Activated naive CD8-positive, alpha-beta T cell treated with anti-CD3 and anti-CD28 coated beads, Interleukin-2, amount 10 ng/mL, durations not matched to agents 7 days and 5 days (primary cell): ENCODE measurements around the gene CLEC4M. TPM values are rescaled to one million over a fixed set of nuclear protein-coding genes. Genes with fewer than 3 reads are reported as not detected.

Experiments used
- ATAC-seq: fragments of 150-1000 bp; cut with Tn5 transposase; one replicate; pipeline ENCODE4 v1.10.0; 2021; ENCODE audit warnings: low read depth, moderate library complexity
- POLR2A ChIA-PET: fragments of 350-600 bp; sonication (Branson Sonifier 250); formaldehyde crosslinking; loops from one replicate; lab custom pipeline; 2021; ENCODE audit warnings: antibody characterized with exemption; lab: Charles Lee
- DNase-seq: peaks from one replicate; pipeline ENCODE4 v3.0.0; 2021
- H3K27ac Mint-ChIP-seq: one replicate; pipeline ENCODE4 v1.8.0; 2022; ENCODE audit warnings: mild to moderate bottlenecking, mixed read lengths
- H3K27me3 Mint-ChIP-seq: one replicate; pipeline ENCODE4 v1.8.0; 2022; ENCODE audit warnings: mild to moderate bottlenecking, moderate library complexity, mixed read lengths
- H3K36me3 Mint-ChIP-seq: one replicate; pipeline ENCODE4 v1.8.0; 2021; ENCODE audit warnings: mild to moderate bottlenecking, mixed read lengths
- H3K4me1 Mint-ChIP-seq: one replicate; pipeline ENCODE4 v1.8.0; 2021; ENCODE audit warnings: mixed read lengths
- H3K4me3 Mint-ChIP-seq: one replicate; pipeline ENCODE4 v1.8.0; 2022; ENCODE audit warnings: mild to moderate bottlenecking, moderate library complexity, mixed read lengths
- H3K9me3 Mint-ChIP-seq: one replicate; pipeline ENCODE4 v1.8.0; 2021; ENCODE audit warnings: mixed read lengths
- total RNA-seq, 2 experiments: library from RNA; stranded (reverse); gene quantifications; one replicate each; pipeline ENCODE4 v1.2.3, GENCODE V29; 2021

The CLEC4M gene
- total RNA-seq, 2 experiments from 2014 or later = not detected

- POLR2A ChIA-PET = no interaction called here
- ATAC-seq (no peak), DNase-seq (no peak)
- Mint-ChIP-seq H3K27me3 (peaks cover 37% of the 10 kb centered on the region), H3K4me1 (no peaks in the 10 kb centered on the region), H3K27ac (no peak overlapping the region), H3K9me3 (no peaks in the 10 kb centered on the region), H3K36me3 (no peaks in the 10 kb centered on the region), H3K4me3 (no peak overlapping the region)
These were observed 29.7 kb upstream of the CLEC4M start for GRCh38 chr19:7733376-7733775.

- H3K4me3 Mint-ChIP-seq = no peak overlapping the region
- H3K4me1 Mint-ChIP-seq = peaks cover 2% of the 10 kb centered on the region
- DNase-seq (no peak), ATAC-seq (no peak)
- H3K36me3 Mint-ChIP-seq = no peaks in the 10 kb centered on the region
- POLR2A ChIA-PET = no interaction called here
- no peak overlapping the region for H3K27ac Mint-ChIP-seq
- peaks cover 26% of the 10 kb centered on the region for H3K27me3 Mint-ChIP-seq
- H3K9me3 Mint-ChIP-seq = no peaks in the 10 kb centered on the region
These were observed 28.5 kb upstream of the CLEC4M start for GRCh38 chr19:7734220-7735203.

GRCh38 chr19:7736148-7736547, 26.9 kb upstream of the CLEC4M start:
- peaks cover 2% of the 10 kb centered on the region for H3K4me1 Mint-ChIP-seq
- no peak overlapping the region for H3K4me3 Mint-ChIP-seq
- no peak overlapping the region for H3K27ac Mint-ChIP-seq
- DNase-seq = no peak
- no peaks in the 10 kb centered on the region for H3K9me3 Mint-ChIP-seq
- ATAC-seq = no peak
- peaks cover 21% of the 10 kb centered on the region for H3K27me3 Mint-ChIP-seq
- no peaks in the 10 kb centered on the region for H3K36me3 Mint-ChIP-seq
- POLR2A ChIA-PET = no interaction called here

- Mint-ChIP-seq H3K27ac (no peak overlapping the region), H3K9me3 (no peaks in the 10 kb centered on the region), H3K27me3 (peaks cover 20% of the 10 kb centered on the region), H3K4me1 (peaks cover 2% of the 10 kb centered on the region), H3K4me3 (no peak overlapping the region), H3K36me3 (no peaks in the 10 kb centered on the region)
- DNase-seq = no peak
- no peak for ATAC-seq
- POLR2A ChIA-PET = no interaction called here
These were observed 25.8 kb upstream of the CLEC4M start for GRCh38 chr19:7737215-7737614.

- no peak for ATAC-seq
- Mint-ChIP-seq H3K4me3 (no peak overlapping the region), H3K9me3 (no peaks in the 10 kb centered on the region), H3K4me1 (peaks cover 2% of the 10 kb centered on the region), H3K36me3 (no peaks in the 10 kb centered on the region), H3K27me3 (peaks cover 22% of the 10 kb centered on the region), H3K27ac (no peak overlapping the region)
- POLR2A ChIA-PET = no interaction called here
- DNase-seq = no peak
These were observed 25.0 kb upstream of the CLEC4M start for GRCh38 chr19:7738023-7738422.

GRCh38 chr19:7739211-7739755, 23.8 kb upstream of the CLEC4M start:
- Mint-ChIP-seq H3K27ac (no peak overlapping the region), H3K9me3 (no peaks in the 10 kb centered on the region), H3K4me3 (no peak overlapping the region), H3K36me3 (no peaks in the 10 kb centered on the region), H3K27me3 (peaks cover 22% of the 10 kb centered on the region), H3K4me1 (peaks cover 2% of the 10 kb centered on the region)
- ATAC-seq = no peak
- no peak for DNase-seq
- POLR2A ChIA-PET = no interaction called here

- Mint-ChIP-seq H3K9me3 (no peaks in the 10 kb centered on the region), H3K4me1 (peaks cover 2% of the 10 kb centered on the region), H3K36me3 (no peaks in the 10 kb centered on the region), H3K4me3 (no peak overlapping the region), H3K27me3 (peaks cover 20% of the 10 kb centered on the region), H3K27ac (no peak overlapping the region)
- POLR2A ChIA-PET = no interaction called here
- ATAC-seq (no peak), DNase-seq (no peak)
These were observed 23.0 kb upstream of the CLEC4M start for GRCh38 chr19:7739801-7740681.

GRCh38 chr19:7740682-7741054, 22.4 kb upstream of the CLEC4M start:
- no peaks in the 10 kb centered on the region for H3K9me3 Mint-ChIP-seq

GRCh38 chr19:7742575-7742974, 20.5 kb upstream of the CLEC4M start:
- Mint-ChIP-seq H3K4me3 (no peak overlapping the region), H3K36me3 (no peaks in the 10 kb centered on the region), H3K4me1 (peaks cover 2% of the 10 kb centered on the region), H3K27me3 (peaks cover 12% of the 10 kb centered on the region), H3K27ac (no peak overlapping the region), H3K9me3 (no peaks in the 10 kb centered on the region)
- POLR2A ChIA-PET = no interaction called here
- DNase-seq (no peak), ATAC-seq (no peak)

More at GRCh38 chr19:7740682-7741054, 22.4 kb upstream of the CLEC4M start:
- POLR2A ChIA-PET = no interaction called here
- no peak for DNase-seq
- H3K4me1 Mint-ChIP-seq = peaks cover 2% of the 10 kb centered on the region
- peaks cover 17% of the 10 kb centered on the region for H3K27me3 Mint-ChIP-seq
- no peak overlapping the region for H3K4me3 Mint-ChIP-seq
- ATAC-seq = no peak
- no peaks in the 10 kb centered on the region for H3K36me3 Mint-ChIP-seq
- no peak overlapping the region for H3K27ac Mint-ChIP-seq

GRCh38 chr19:7742991-7743390, 20.1 kb upstream of the CLEC4M start:
- Mint-ChIP-seq H3K4me3 (no peak overlapping the region), H3K4me1 (peaks cover 2% of the 10 kb centered on the region), H3K36me3 (no peaks in the 10 kb centered on the region), H3K9me3 (peaks cover 1% of the 10 kb centered on the region), H3K27ac (no peak overlapping the region), H3K27me3 (peaks cover 12% of the 10 kb centered on the region)
- ATAC-seq (no peak), DNase-seq (no peak)
- POLR2A ChIA-PET = no interaction called here

GRCh38 chr19:7743425-7743841, 19.6 kb upstream of the CLEC4M start:
- DNase-seq = no peak
- POLR2A ChIA-PET = no interaction called here
- Mint-ChIP-seq H3K9me3 (peaks cover 4% of the 10 kb centered on the region), H3K27me3 (peaks cover 12% of the 10 kb centered on the region), H3K27ac (no peak overlapping the region), H3K36me3 (no peaks in the 10 kb centered on the region), H3K4me3 (no peak overlapping the region), H3K4me1 (peaks cover 2% of the 10 kb centered on the region)
- ATAC-seq = no peak

- Mint-ChIP-seq H3K4me3 (no peak overlapping the region), H3K27me3 (peaks cover 12% of the 10 kb centered on the region), H3K4me1 (peaks cover under 1% of the 10 kb centered on the region), H3K36me3 (no peaks in the 10 kb centered on the region), H3K27ac (no peak overlapping the region), H3K9me3 (peaks cover 5% of the 10 kb centered on the region)
- POLR2A ChIA-PET = no interaction called here
- ATAC-seq (no peak), DNase-seq (no peak)
These were observed 18.8 kb upstream of the CLEC4M start for GRCh38 chr19:7744199-7744786.
